ENCODE results near the gene SLC17A8. TPM values are rescaled to one million over a fixed set of nuclear protein-coding genes. Genes with fewer than 3 reads are reported as not detected.

SLC17A8 gene
- polyA plus RNA-seq, 3 donors: not detected

DNA sequence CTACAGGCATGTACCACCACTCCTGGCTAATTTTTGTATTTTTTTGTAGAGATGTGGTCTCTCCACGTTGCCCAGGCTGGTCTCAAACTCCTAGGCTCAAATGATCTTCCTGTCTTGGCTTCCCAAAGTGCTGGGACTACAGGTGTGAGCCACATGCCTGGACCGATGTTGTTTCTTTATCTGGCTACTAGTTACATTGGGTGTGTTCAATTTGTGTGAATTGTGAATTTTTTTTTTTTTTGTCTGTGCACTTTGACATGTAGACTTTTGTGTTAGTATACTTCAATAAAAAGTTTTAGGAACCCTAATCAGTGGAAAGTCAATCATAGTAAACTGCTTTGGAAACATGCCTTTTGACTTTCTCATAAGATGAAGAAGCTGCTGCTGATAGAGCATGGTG lies 24.0 kb upstream of the SLC17A8 start:
- H3K36me3 ChIP-seq (replicated peaks in 1 of 2; ENCODE audit: control insufficient read depth in 1 of 2, insufficient read depth in 2 of 2, low read length in 2 of 2): peaks cover 83 to 100% of the 10 kb centered on the region in 2 donors
- WGBS (ENCODE audit: insufficient coverage): 100% methylated on average over 1 of the region's 2 CpGs
- intact Hi-C loops (cut with micrococcal nuclease): no loop called here
- H3K4me3 ChIP-seq (replicated peaks in 1 of 3; ENCODE audit: low read depth in 2 of 3, low read length in 3 of 3): no peak overlapping the region
- no peaks in the 10 kb centered on the region for H3K27me3 Mint-ChIP-seq (ENCODE audit: low read depth in 3 of 3)
- no peak overlapping the region for H2AFZ ChIP-seq (ENCODE audit: insufficient read depth, low read depth, low read length, poor library complexity, severe bottlenecking)
- H3K4me3 Mint-ChIP-seq: no peak overlapping the region
- TF ChIP-seq, protein P1, sequence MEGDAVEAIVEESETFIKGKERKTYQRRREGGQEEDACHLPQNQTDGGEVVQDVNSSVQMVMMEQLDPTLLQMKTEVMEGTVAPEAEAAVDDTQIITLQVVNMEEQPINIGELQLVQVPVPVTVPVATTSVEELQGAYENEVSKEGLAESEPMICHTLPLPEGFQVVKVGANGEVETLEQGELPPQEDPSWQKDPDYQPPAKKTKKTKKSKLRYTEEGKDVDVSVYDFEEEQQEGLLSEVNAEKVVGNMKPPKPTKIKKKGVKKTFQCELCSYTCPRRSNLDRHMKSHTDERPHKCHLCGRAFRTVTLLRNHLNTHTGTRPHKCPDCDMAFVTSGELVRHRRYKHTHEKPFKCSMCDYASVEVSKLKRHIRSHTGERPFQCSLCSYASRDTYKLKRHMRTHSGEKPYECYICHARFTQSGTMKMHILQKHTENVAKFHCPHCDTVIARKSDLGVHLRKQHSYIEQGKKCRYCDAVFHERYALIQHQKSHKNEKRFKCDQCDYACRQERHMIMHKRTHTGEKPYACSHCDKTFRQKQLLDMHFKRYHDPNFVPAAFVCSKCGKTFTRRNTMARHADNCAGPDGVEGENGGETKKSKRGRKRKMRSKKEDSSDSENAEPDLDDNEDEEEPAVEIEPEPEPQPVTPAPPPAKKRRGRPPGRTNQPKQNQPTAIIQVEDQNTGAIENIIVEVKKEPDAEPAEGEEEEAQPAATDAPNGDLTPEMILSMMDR (IDR thresholded peaks at IDR 0.05): no peak
- no peak for DNase-seq
- H3K9ac ChIP-seq (ENCODE audit: insufficient read depth, low read length, poor library complexity, severe bottlenecking): no peak overlapping the region
- H3K4me2 ChIP-seq (replicated peaks; ENCODE audit: extremely low read depth, low read length, poor library complexity, severe bottlenecking): no peak overlapping the region
- no peaks in the 10 kb centered on the region for H3K79me2 ChIP-seq (ENCODE audit: insufficient read depth, low read length)
- H3K27me3 ChIP-seq (ENCODE audit: control insufficient read depth in 2 of 2, insufficient read depth in 2 of 2, low read length in 2 of 2): no peaks in the 10 kb centered on the region
- H3K9me3 Mint-ChIP-seq: no peaks in the 10 kb centered on the region
- no peaks in the 10 kb centered on the region for H4K20me1 ChIP-seq (ENCODE audit: insufficient read depth, low read length)
- H3K4me1 ChIP-seq (ENCODE audit: control insufficient read depth in 1 of 2, insufficient read depth in 2 of 2, low read length in 2 of 2): no peaks in the 10 kb centered on the region
- H3K27ac ChIP-seq (ENCODE audit: low read depth in 1 of 2, low read length in 2 of 2): no peak overlapping the region
- no peaks in the 10 kb centered on the region for H3K4me1 Mint-ChIP-seq
- H3K36me3 Mint-ChIP-seq: peaks cover 86 to 96% of the 10 kb centered on the region in 2 donors
- H3K27ac Mint-ChIP-seq: peak overlapping the region in 1 of 7 donors; percentile 41
- no peaks in the 10 kb centered on the region for H3K9me3 ChIP-seq (replicated peaks in 1 of 2; ENCODE audit: control insufficient read depth in 1 of 2, insufficient read depth in 1 of 2, low read length in 2 of 2)

DNA sequence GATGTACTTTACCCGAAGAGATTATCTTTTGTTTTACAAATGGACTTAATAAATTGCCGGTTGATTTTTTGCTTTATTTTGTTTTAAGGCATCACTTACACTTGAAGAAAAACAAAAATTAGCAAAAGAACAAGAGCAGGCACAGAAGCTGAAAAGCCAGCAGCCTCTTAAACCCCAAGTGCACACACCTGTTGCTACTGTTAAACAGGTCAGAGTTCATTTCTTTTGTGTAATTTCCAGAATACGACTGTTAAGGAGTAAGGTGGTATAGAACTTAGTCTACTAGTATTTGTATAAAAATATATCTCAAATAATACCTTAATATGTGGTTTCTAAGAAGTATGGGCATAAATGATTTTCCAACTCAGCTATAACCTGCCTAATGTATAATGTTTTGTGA lies 19.6 kb upstream of the SLC17A8 start:
- no peak overlapping the region for H2AFZ ChIP-seq (ENCODE audit: insufficient read depth, low read depth, low read length, poor library complexity, severe bottlenecking)
- H3K9ac ChIP-seq (ENCODE audit: insufficient read depth, low read length, poor library complexity, severe bottlenecking): no peak overlapping the region
- Mint-ChIP-seq H3K4me1 (no peaks in the 10 kb centered on the region), H3K27me3 (ENCODE audit: low read depth in 3 of 3) (no peaks in the 10 kb centered on the region), H3K27ac (no peak overlapping the region), H3K4me3 (no peak overlapping the region), H3K36me3 (peaks cover 63 to 77% of the 10 kb centered on the region in 2 donors), H3K9me3 (no peaks in the 10 kb centered on the region)
- no peak overlapping the region for H3K4me3 ChIP-seq (replicated peaks in 1 of 3; ENCODE audit: low read depth in 2 of 3, low read length in 3 of 3)
- TF ChIP-seq, protein P1 (IDR thresholded peaks at IDR 0.05): no peak
- H3K9me3 ChIP-seq (replicated peaks in 1 of 2; ENCODE audit: control insufficient read depth in 1 of 2, insufficient read depth in 1 of 2, low read length in 2 of 2): no peaks in the 10 kb centered on the region
- no CpG with 5 or more reads among the region's 3 CpGs for WGBS (ENCODE audit: insufficient coverage)
- no peaks in the 10 kb centered on the region for H3K79me2 ChIP-seq (ENCODE audit: insufficient read depth, low read length)
- intact Hi-C loops (cut with micrococcal nuclease): no loop called here
- peaks cover 80 to 91% of the 10 kb centered on the region in 2 donors for H3K36me3 ChIP-seq (replicated peaks in 1 of 2; ENCODE audit: control insufficient read depth in 1 of 2, insufficient read depth in 2 of 2, low read length in 2 of 2)
- no peaks in the 10 kb centered on the region for H3K27me3 ChIP-seq (ENCODE audit: control insufficient read depth in 2 of 2, insufficient read depth in 2 of 2, low read length in 2 of 2)
- H4K20me1 ChIP-seq (ENCODE audit: insufficient read depth, low read length): no peaks in the 10 kb centered on the region
- no peak for DNase-seq
- H3K4me1 ChIP-seq (ENCODE audit: control insufficient read depth in 1 of 2, insufficient read depth in 2 of 2, low read length in 2 of 2): no peaks in the 10 kb centered on the region
- no peak overlapping the region for H3K27ac ChIP-seq (ENCODE audit: low read depth in 1 of 2, low read length in 2 of 2)
- no peak overlapping the region for H3K4me2 ChIP-seq (replicated peaks; ENCODE audit: extremely low read depth, low read length, poor library complexity, severe bottlenecking)

All from CD14-positive monocyte (primary cell).